Measurements from ENCODE around the gene APOLD1.
"Not testable (repeated sequence)": the region's sequence is repeated elsewhere in the genome, so short reads cannot be mapped to it uniquely, and the experiment has no call there.

The APOLD1 gene

DNA sequence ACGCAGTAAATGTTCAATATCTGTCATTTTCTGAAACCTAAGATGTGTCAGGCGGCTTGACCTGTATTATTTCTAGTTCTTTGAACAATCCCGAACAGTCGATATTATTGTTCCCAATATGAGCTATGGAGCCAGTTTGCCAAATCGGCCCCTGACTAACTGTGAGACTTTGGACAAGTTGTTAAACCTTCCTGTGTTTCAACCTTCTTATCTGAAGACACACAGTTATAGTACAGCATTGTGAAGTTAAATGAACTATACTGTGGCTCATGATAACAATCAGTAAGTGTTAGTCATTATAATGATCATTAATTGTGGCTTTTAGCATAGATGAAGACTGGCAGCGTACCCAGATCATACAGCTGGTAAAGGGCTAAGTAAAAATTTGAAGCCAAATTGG is 51.1 kb downstream of the APOLD1 start:
- no peaks in the 10 kb centered on the region for H3K79me2 ChIP-seq
- H3K27me3 ChIP-seq (ENCODE audit: control insufficient read depth, insufficient read depth, low read length), result no peaks in the 10 kb centered on the region
- peak overlapping the region; percentile 0 for H3K4me2 ChIP-seq (ENCODE audit: low read length)
- H3K27ac ChIP-seq, result no peak overlapping the region
- TF ChIP-seq, protein P1, sequence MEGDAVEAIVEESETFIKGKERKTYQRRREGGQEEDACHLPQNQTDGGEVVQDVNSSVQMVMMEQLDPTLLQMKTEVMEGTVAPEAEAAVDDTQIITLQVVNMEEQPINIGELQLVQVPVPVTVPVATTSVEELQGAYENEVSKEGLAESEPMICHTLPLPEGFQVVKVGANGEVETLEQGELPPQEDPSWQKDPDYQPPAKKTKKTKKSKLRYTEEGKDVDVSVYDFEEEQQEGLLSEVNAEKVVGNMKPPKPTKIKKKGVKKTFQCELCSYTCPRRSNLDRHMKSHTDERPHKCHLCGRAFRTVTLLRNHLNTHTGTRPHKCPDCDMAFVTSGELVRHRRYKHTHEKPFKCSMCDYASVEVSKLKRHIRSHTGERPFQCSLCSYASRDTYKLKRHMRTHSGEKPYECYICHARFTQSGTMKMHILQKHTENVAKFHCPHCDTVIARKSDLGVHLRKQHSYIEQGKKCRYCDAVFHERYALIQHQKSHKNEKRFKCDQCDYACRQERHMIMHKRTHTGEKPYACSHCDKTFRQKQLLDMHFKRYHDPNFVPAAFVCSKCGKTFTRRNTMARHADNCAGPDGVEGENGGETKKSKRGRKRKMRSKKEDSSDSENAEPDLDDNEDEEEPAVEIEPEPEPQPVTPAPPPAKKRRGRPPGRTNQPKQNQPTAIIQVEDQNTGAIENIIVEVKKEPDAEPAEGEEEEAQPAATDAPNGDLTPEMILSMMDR (IDR thresholded peaks at IDR 0.05), result no peak
- H3K9ac ChIP-seq, result no peak overlapping the region
- H3K9me3 ChIP-seq (ENCODE audit: control insufficient read depth, low read length), result no peaks in the 10 kb centered on the region
- H3K36me3 ChIP-seq (ENCODE audit: control insufficient read depth, insufficient read depth, low read length), result no peaks in the 10 kb centered on the region
- peak overlapping the region; percentile 12 for H3K4me3 ChIP-seq (ENCODE audit: low read depth, low read length)
- no peak overlapping the region for H2AFZ ChIP-seq
- peaks cover 17% of the 10 kb centered on the region for H3K4me1 ChIP-seq

- Histone ChIP-seq H3K27me3 (ENCODE audit: control insufficient read depth, insufficient read depth, low read length) (no peaks in the 10 kb centered on the region), H3K4me2 (ENCODE audit: low read length) (peak overlapping the region; percentile 0), H3K4me3 (ENCODE audit: low read depth, low read length) (peak overlapping the region; percentile 12), H3K27ac (no peak overlapping the region), H3K36me3 (ENCODE audit: control insufficient read depth, insufficient read depth, low read length) (no peaks in the 10 kb centered on the region), H3K4me1 (peaks cover 17% of the 10 kb centered on the region), H2AFZ (no peak overlapping the region), H3K79me2 (no peaks in the 10 kb centered on the region), H3K9ac (no peak overlapping the region), H3K9me3 (ENCODE audit: control insufficient read depth, low read length) (no peaks in the 10 kb centered on the region)
- TF ChIP-seq, protein P1 (IDR thresholded peaks at IDR 0.05), result peak; percentile 49
Observed at GRCh38 chr12:12837025-12837812, 51.8 kb downstream of the APOLD1 start.

DNA sequence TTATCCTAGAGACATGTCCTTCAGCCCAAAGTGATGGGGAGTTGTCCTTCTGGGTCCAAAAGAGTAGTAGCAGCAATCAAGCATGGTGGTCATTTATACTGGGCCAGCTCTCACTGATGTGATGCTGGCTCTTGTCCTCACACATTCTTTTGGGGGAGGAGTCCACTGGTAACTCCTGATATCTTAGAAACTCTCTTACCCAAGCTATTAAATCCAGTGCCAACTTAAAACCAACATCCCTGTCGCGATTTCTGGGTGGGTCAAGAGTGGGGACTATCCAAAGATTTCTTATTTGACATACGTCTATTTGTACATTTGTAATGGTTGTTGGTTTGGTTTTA is 52.3 kb downstream of the APOLD1 start:
- Histone ChIP-seq H3K4me2 (ENCODE audit: low read length) (no peak overlapping the region), H3K27me3 (ENCODE audit: control insufficient read depth, insufficient read depth, low read length) (no peaks in the 10 kb centered on the region), H3K4me1 (peaks cover 17% of the 10 kb centered on the region), H3K9ac (no peak overlapping the region), H2AFZ (no peak overlapping the region), H3K79me2 (no peaks in the 10 kb centered on the region), H3K9me3 (ENCODE audit: control insufficient read depth, low read length) (no peaks in the 10 kb centered on the region), H3K27ac (no peak overlapping the region), H3K36me3 (ENCODE audit: control insufficient read depth, insufficient read depth, low read length) (no peaks in the 10 kb centered on the region), H3K4me3 (ENCODE audit: low read depth, low read length) (no peak overlapping the region)
- TF ChIP-seq, protein P1 (IDR thresholded peaks at IDR 0.05), result no peak

- TF ChIP-seq, protein P1 (IDR thresholded peaks at IDR 0.05), result no peak
- no peak overlapping the region for H2AFZ ChIP-seq
- H3K4me2 ChIP-seq (ENCODE audit: low read length), result no peak overlapping the region
- H3K27ac ChIP-seq, result no peak overlapping the region
- H3K4me1 ChIP-seq, result peaks cover 17% of the 10 kb centered on the region
- no peaks in the 10 kb centered on the region for H3K79me2 ChIP-seq
- H3K36me3 ChIP-seq (ENCODE audit: control insufficient read depth, insufficient read depth, low read length), result no peaks in the 10 kb centered on the region
- H3K9ac ChIP-seq, result no peak overlapping the region
- H3K9me3 ChIP-seq (ENCODE audit: control insufficient read depth, low read length), result no peaks in the 10 kb centered on the region
- H3K27me3 ChIP-seq (ENCODE audit: control insufficient read depth, insufficient read depth, low read length), result no peaks in the 10 kb centered on the region
- no peak overlapping the region for H3K4me3 ChIP-seq (ENCODE audit: low read depth, low read length)
Observed at GRCh38 chr12:12839003-12839395, 53.5 kb downstream of the APOLD1 start.

GRCh38 chr12:12839439-12839838 is 54.0 kb downstream of the APOLD1 start:
- H3K4me1 ChIP-seq, result peaks cover 17% of the 10 kb centered on the region
- not testable (repeated sequence) for H3K4me3 ChIP-seq (ENCODE audit: low read depth, low read length); H3K9ac ChIP-seq; H3K27ac ChIP-seq; H3K4me2 ChIP-seq (ENCODE audit: low read length); H3K36me3 ChIP-seq (ENCODE audit: control insufficient read depth, insufficient read depth, low read length); H3K9me3 ChIP-seq (ENCODE audit: control insufficient read depth, low read length); H3K79me2 ChIP-seq; H3K27me3 ChIP-seq (ENCODE audit: control insufficient read depth, insufficient read depth, low read length); H2AFZ ChIP-seq

Measured in parathyroid adenoma (tissue), 2 donors.